Parathyroid adenoma (tissue), 2 donors: ENCODE results near the gene DCTN1.

Experiments
- H2AFZ ChIP-seq: fragments of 300-600 bp; sonication (generic); one replicate; pipeline ENCODE4 v1.7.0; 2017; ENCODE audit warnings: antibody characterized with exemption, mild to moderate bottlenecking
- H3K27ac ChIP-seq: fragments of 300-600 bp; sonication (generic); one replicate; pipeline ENCODE4 v1.7.0; 2017
- H3K27me3 ChIP-seq: fragments of 300-600 bp; sonication (generic); one replicate; pipeline ENCODE4 v1.7.0; 2017; ENCODE audit warnings: low read length; ENCODE audit not compliant: control insufficient read depth, insufficient read depth
- H3K36me3 ChIP-seq: fragments of 300-600 bp; sonication (generic); one replicate; pipeline ENCODE4 v1.7.0; 2017; ENCODE audit warnings: low read length; ENCODE audit not compliant: control insufficient read depth, insufficient read depth
- H3K4me1 ChIP-seq: fragments of 300-600 bp; sonication (generic); one replicate; pipeline ENCODE4 v1.7.0; 2017; ENCODE audit warnings: control low read depth
- H3K4me2 ChIP-seq: fragments of 300-600 bp; sonication (generic); one replicate; pipeline ENCODE4 v1.7.0; 2017; ENCODE audit warnings: low read length
- H3K4me3 ChIP-seq: fragments of 300-600 bp; sonication (generic); one replicate; pipeline ENCODE4 v1.7.0; 2017; ENCODE audit warnings: low read depth, low read length
- H3K79me2 ChIP-seq: fragments of 300-600 bp; sonication (generic); one replicate; pipeline ENCODE4 v1.7.0; 2017; ENCODE audit warnings: control low read depth
- H3K9ac ChIP-seq: fragments of 300-600 bp; sonication (generic); one replicate; pipeline ENCODE4 v1.7.0; 2017; ENCODE audit warnings: mild to moderate bottlenecking
- H3K9me3 ChIP-seq: fragments of 300-600 bp; sonication (generic); one replicate; pipeline ENCODE4 v1.7.0; 2017; ENCODE audit warnings: low read length; ENCODE audit not compliant: control insufficient read depth
- CTCF ChIP-seq: fragments of 300-600 bp; sonication (generic); IDR thresholded peaks from one replicate; pipeline ENCODE4 v1.7.0; 2017; ENCODE audit warnings: antibody characterized with exemption, mild to moderate bottlenecking
- donor health status: primary hyperparathyroidism.

Gene DCTN1

GRCh38 chr2:74378007-74378406 is 2.1 kb downstream of the DCTN1 start:
- Histone ChIP-seq H3K4me1 (peaks cover 37% of the 10 kb centered on the region), H3K9me3 (no peaks in the 10 kb centered on the region), H3K36me3 (no peaks in the 10 kb centered on the region), H3K9ac (no peak overlapping the region), H3K4me2 (no peak overlapping the region), H3K4me3 (no peak overlapping the region), H2AFZ (no peak overlapping the region), H3K27me3 (no peaks in the 10 kb centered on the region), H3K27ac (no peak overlapping the region), H3K79me2 (peaks cover 84% of the 10 kb centered on the region)
- TF ChIP-seq CTCF: no peak

GRCh38 chr2:74375838-74376237 is 4.3 kb downstream of the DCTN1 start:
- Histone ChIP-seq H2AFZ (no peak overlapping the region), H3K9ac (no peak overlapping the region), H3K4me1 (peaks cover 45% of the 10 kb centered on the region), H3K4me2 (no peak overlapping the region), H3K36me3 (no peaks in the 10 kb centered on the region), H3K79me2 (peaks cover 77% of the 10 kb centered on the region), H3K4me3 (no peak overlapping the region), H3K27ac (peak overlapping the region; percentile 59), H3K9me3 (no peaks in the 10 kb centered on the region), H3K27me3 (no peaks in the 10 kb centered on the region)
- TF ChIP-seq CTCF: no peak

GRCh38 chr2:74374509-74375205 is 5.5 kb downstream of the DCTN1 start:
- Histone ChIP-seq H3K79me2 (peaks cover 66% of the 10 kb centered on the region), H3K4me1 (peaks cover 35% of the 10 kb centered on the region), H2AFZ (peak overlapping the region; percentile 40), H3K4me2 (peak overlapping the region; percentile 76), H3K4me3 (peak overlapping the region; percentile 54), H3K9ac (no peak overlapping the region), H3K27ac (peak overlapping the region; percentile 59), H3K9me3 (no peaks in the 10 kb centered on the region), H3K27me3 (no peaks in the 10 kb centered on the region), H3K36me3 (no peaks in the 10 kb centered on the region)
- TF ChIP-seq CTCF: no peak

- peak overlapping the region; percentile 59 for H3K27ac ChIP-seq
- H3K4me3 ChIP-seq: peak overlapping the region; percentile 54
- no peak overlapping the region for H3K9ac ChIP-seq
- H3K36me3 ChIP-seq: no peaks in the 10 kb centered on the region
- peaks cover 59% of the 10 kb centered on the region for H3K79me2 ChIP-seq
- peak overlapping the region; percentile 76 for H3K4me2 ChIP-seq
- H3K27me3 ChIP-seq: no peaks in the 10 kb centered on the region
- H3K9me3 ChIP-seq: no peaks in the 10 kb centered on the region
- H2AFZ ChIP-seq: peak overlapping the region; percentile 40
- H3K4me1 ChIP-seq: peaks cover 29% of the 10 kb centered on the region
- no peak for TF ChIP-seq CTCF
Observed at GRCh38 chr2:74373985-74374384, 6.1 kb downstream of the DCTN1 start.

GRCh38 chr2:74373221-74373676 is 6.9 kb downstream of the DCTN1 start:
- peaks cover 26% of the 10 kb centered on the region for H3K4me1 ChIP-seq
- H3K79me2 ChIP-seq: peaks cover 52% of the 10 kb centered on the region
- no peaks in the 10 kb centered on the region for H3K9me3 ChIP-seq
- no peaks in the 10 kb centered on the region for H3K27me3 ChIP-seq
- H2AFZ ChIP-seq: no peak overlapping the region
- H3K4me2 ChIP-seq: peak overlapping the region; percentile 76
- H3K36me3 ChIP-seq: no peaks in the 10 kb centered on the region
- no peak for TF ChIP-seq CTCF
- H3K9ac ChIP-seq: no peak overlapping the region
- peak overlapping the region; percentile 59 for H3K27ac ChIP-seq
- peak overlapping the region; percentile 54 for H3K4me3 ChIP-seq
